CD4-positive, alpha-beta memory T cell (primary cell): ENCODE results near the gene DAPK1. TPM values are rescaled to one million over a fixed set of nuclear protein-coding genes. Genes with fewer than 3 reads are reported as not detected.

Experiments
- CTCF ChIA-PET: fragments of 350-600 bp; sonication (Branson Sonifier 250); formaldehyde crosslinking; loops from one replicate; lab custom pipeline; 2021; ENCODE audit warnings: inconsistent platforms; ENCODE audit not compliant: partially characterized antibody; lab: Charles Lee
- POLR2A ChIA-PET: fragments of 350-600 bp; sonication (Branson Sonifier 250); formaldehyde crosslinking; loops from one replicate; lab custom pipeline; 2021; ENCODE audit not compliant: partially characterized antibody; lab: Charles Lee
- DNase-seq, 5 donors: peaks; one replicate each; pipeline versions ENCODE4 v3.0.0 to v3.0.0-alpha.2; 2020 to 2022; ENCODE audit warnings: mixed read lengths in 1 of 5
- H3K27ac ChIP-seq: one replicate; pipeline ENCODE4 v1.7.0; 2013; ENCODE audit warnings: low read depth, low read length
- H3K27me3 ChIP-seq: 2 replicates; pipeline ENCODE4 v1.7.0; 2013; ENCODE audit warnings: mild to moderate bottlenecking, low read length, moderate library complexity; ENCODE audit not compliant: insufficient read depth
- H3K36me3 ChIP-seq: 2 replicates; pipeline ENCODE4 v1.7.0; 2013; ENCODE audit warnings: mild to moderate bottlenecking, low read length, moderate library complexity; ENCODE audit not compliant: insufficient read depth
- H3K4me1 ChIP-seq: 2 replicates; pipeline ENCODE4 v1.7.0; 2013; ENCODE audit warnings: mild to moderate bottlenecking, low read length, moderate library complexity; ENCODE audit not compliant: insufficient read depth
- H3K4me3 ChIP-seq, 2 donors: one replicate each; pipeline ENCODE4 v1.7.0; 2013; ENCODE audit warnings: low read length in 2 of 2, mild to moderate bottlenecking in 1 of 2
- H3K9me3 ChIP-seq, 2 donors: one replicate each; pipeline ENCODE4 v1.7.0; 2013; ENCODE audit warnings: low read length in 2 of 2, control low read depth in 1 of 2; ENCODE audit not compliant: control insufficient read depth in 1 of 2
- H3K27ac Mint-ChIP-seq, 7 donors: one replicate each; pipeline ENCODE4 v1.8.0; 2020 to 2021; ENCODE audit warnings: mixed read lengths in 7 of 7, mild to moderate bottlenecking in 6 of 7, inconsistent platforms in 3 of 7, moderate library complexity in 3 of 7
- H3K27me3 Mint-ChIP-seq, 2 donors: one replicate each; pipeline ENCODE4 v1.8.0; 2020 to 2021; ENCODE audit warnings: mixed read lengths in 2 of 2
- H3K36me3 Mint-ChIP-seq, 2 donors: one replicate each; pipeline ENCODE4 v1.8.0; 2020 to 2021; ENCODE audit warnings: mixed read lengths in 2 of 2, inconsistent platforms in 1 of 2, mild to moderate bottlenecking in 1 of 2
- H3K4me1 Mint-ChIP-seq, 4 donors: one replicate each; pipeline ENCODE4 v1.8.0; 2020 to 2021; ENCODE audit warnings: mixed read lengths in 4 of 4, mild to moderate bottlenecking in 1 of 4
- H3K4me3 Mint-ChIP-seq, 8 donors: one replicate each; pipeline ENCODE4 v1.8.0; 2020 to 2021; ENCODE audit warnings: mixed read lengths in 8 of 8, mild to moderate bottlenecking in 7 of 8, moderate library complexity in 6 of 8, inconsistent platforms in 3 of 8
- H3K9me3 Mint-ChIP-seq, 8 donors: one replicate each; pipeline ENCODE4 v1.8.0; 2020 to 2021; ENCODE audit warnings: mixed read lengths in 8 of 8, mild to moderate bottlenecking in 5 of 8, inconsistent platforms in 3 of 8, moderate library complexity in 1 of 8
- intact Hi-C: fragments of 100-400 bp; cut with micrococcal nuclease; formaldehyde crosslinking; loops from one replicate; pipeline ENCODE4 v1.15.1; 2023
- polyA plus RNA-seq, 2 donors: library from polyadenylated mRNA; unstranded; fragments of 300-500 nt; fragmentation: Illumina TruSeq; gene quantifications; one replicate each; pipeline ENCODE4 v1.2.3, GENCODE V29; 2021
- total RNA-seq, 2 experiments: library from RNA; stranded (reverse); gene quantifications; one replicate each; pipeline ENCODE4 v1.2.3, GENCODE V29; 2021

Gene DAPK1
- total and polyA plus RNA-seq, 4 experiments from 2014 or later: 1.7 to 2.2 TPM; not detected in 2

GRCh38 chr9:87564111-87564510 lies 66.4 kb downstream of the DAPK1 start:
- H3K4me3 ChIP-seq: no peak overlapping the region
- no peak for DNase-seq

DNA sequence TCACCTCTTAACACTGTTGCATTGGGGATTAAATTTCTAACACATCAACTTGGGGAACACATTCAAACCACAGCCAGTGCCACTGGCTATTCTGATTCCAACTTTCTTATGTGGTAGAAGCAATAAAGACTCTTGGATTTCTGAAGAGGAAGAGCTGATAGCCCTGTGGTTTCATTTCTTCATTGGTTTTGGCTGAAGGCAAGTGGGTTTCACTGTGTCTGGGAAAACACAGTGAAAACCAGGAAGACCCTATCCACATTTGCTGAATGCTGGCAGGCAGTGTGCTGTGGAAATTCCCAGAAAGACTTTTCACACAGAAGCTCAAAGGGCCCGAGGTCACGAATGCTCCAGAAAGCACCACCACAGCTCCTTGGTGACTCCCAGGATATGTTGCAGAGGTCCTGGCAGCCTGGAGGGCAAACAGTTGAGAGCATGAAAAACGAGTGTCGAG lies 67.1 kb downstream of the DAPK1 start:
- ChIA-PET POLR2A (no interaction called here), CTCF (no interaction called here)
- Mint-ChIP-seq H3K9me3 (no peaks in the 10 kb centered on the region), H3K4me3 (no peak overlapping the region), H3K4me1 (no peaks in the 10 kb centered on the region), H3K27ac (no peak overlapping the region), H3K27me3 (peaks cover 0 to 2% of the 10 kb centered on the region in 2 donors), H3K36me3 (no peaks in the 10 kb centered on the region)
- no peaks in the 10 kb centered on the region for H3K9me3 ChIP-seq
- DNase-seq: no peak
- no peak overlapping the region for H3K4me3 ChIP-seq
- intact Hi-C loops: no loop called here
- no peak overlapping the region for H3K27ac ChIP-seq
- H3K36me3 ChIP-seq: no peaks in the 10 kb centered on the region
- H3K4me1 ChIP-seq: no peaks in the 10 kb centered on the region
- no peaks in the 10 kb centered on the region for H3K27me3 ChIP-seq

More at GRCh38 chr9:87564111-87564510, 66.4 kb downstream of the DAPK1 start:
- intact Hi-C loops: no loop called here
- Mint-ChIP-seq H3K36me3 (no peaks in the 10 kb centered on the region), H3K4me1 (no peaks in the 10 kb centered on the region), H3K27ac (no peak overlapping the region), H3K4me3 (no peak overlapping the region), H3K9me3 (no peaks in the 10 kb centered on the region), H3K27me3 (peaks cover 0 to 2% of the 10 kb centered on the region in 2 donors)
- H3K9me3 ChIP-seq: no peaks in the 10 kb centered on the region
- ChIA-PET CTCF (no interaction called here), POLR2A (no interaction called here)
- H3K4me1 ChIP-seq: no peaks in the 10 kb centered on the region
- H3K27me3 ChIP-seq: no peaks in the 10 kb centered on the region
- no peaks in the 10 kb centered on the region for H3K36me3 ChIP-seq
- H3K27ac ChIP-seq: no peak overlapping the region

GRCh38 chr9:87567001-87567400 lies 69.3 kb downstream of the DAPK1 start:
- intact Hi-C loops: no loop called here
- Histone ChIP-seq H3K4me3 (no peak overlapping the region), H3K27me3 (no peaks in the 10 kb centered on the region), H3K27ac (no peak overlapping the region), H3K36me3 (no peaks in the 10 kb centered on the region), H3K9me3 (no peaks in the 10 kb centered on the region), H3K4me1 (no peaks in the 10 kb centered on the region)
- no peak for DNase-seq
- Mint-ChIP-seq H3K4me1 (no peaks in the 10 kb centered on the region), H3K4me3 (no peak overlapping the region), H3K27ac (no peak overlapping the region), H3K36me3 (no peaks in the 10 kb centered on the region), H3K9me3 (no peaks in the 10 kb centered on the region), H3K27me3 (peaks cover 0 to 2% of the 10 kb centered on the region in 2 donors)
- POLR2A ChIA-PET: no interaction called here
- CTCF ChIA-PET: interaction anchor here (0.9 kb wide), 1 partner anchor 25 kb away, joined by 3 read pairs; no protein-coding TSS in a partner anchor

DNA sequence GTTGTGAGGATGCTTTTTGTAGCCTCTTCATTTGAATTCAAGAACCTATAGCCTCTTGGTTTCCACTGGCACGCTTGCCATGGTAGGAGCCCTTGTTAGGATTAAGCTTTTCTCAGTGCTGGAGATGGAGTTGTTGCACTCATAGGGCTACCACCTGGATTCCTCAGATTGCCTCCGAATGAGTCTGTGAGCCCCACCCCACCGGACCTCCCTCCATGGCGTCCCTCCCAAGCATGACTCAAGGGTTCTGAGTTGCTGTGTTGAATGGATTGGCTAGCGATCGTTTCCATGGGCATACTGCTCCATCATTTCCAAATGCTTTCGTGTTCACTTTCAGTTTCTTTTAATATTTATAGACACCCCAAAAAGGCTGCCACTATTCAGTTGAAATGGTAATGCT lies 69.9 kb downstream of the DAPK1 start:
- peaks cover 0 to 2% of the 10 kb centered on the region in 2 donors for H3K27me3 Mint-ChIP-seq
- Histone ChIP-seq H3K27me3 (no peaks in the 10 kb centered on the region), H3K9me3 (no peaks in the 10 kb centered on the region), H3K4me1 (no peaks in the 10 kb centered on the region), H3K36me3 (no peaks in the 10 kb centered on the region), H3K27ac (no peak overlapping the region), H3K4me3 (no peak overlapping the region)
- H3K36me3 Mint-ChIP-seq: no peaks in the 10 kb centered on the region
- no peak overlapping the region for H3K4me3 Mint-ChIP-seq
- no peak overlapping the region for H3K27ac Mint-ChIP-seq
- intact Hi-C loops: no loop called here
- no peaks in the 10 kb centered on the region for H3K4me1 Mint-ChIP-seq
- POLR2A ChIA-PET: no interaction called here
- no peaks in the 10 kb centered on the region for H3K9me3 Mint-ChIP-seq
- no peak for DNase-seq
- CTCF ChIA-PET: no interaction called here

GRCh38 chr9:87567983-87568382 lies 70.3 kb downstream of the DAPK1 start:
- CTCF ChIA-PET: no interaction called here
- H3K9me3 Mint-ChIP-seq: no peaks in the 10 kb centered on the region

DNA sequence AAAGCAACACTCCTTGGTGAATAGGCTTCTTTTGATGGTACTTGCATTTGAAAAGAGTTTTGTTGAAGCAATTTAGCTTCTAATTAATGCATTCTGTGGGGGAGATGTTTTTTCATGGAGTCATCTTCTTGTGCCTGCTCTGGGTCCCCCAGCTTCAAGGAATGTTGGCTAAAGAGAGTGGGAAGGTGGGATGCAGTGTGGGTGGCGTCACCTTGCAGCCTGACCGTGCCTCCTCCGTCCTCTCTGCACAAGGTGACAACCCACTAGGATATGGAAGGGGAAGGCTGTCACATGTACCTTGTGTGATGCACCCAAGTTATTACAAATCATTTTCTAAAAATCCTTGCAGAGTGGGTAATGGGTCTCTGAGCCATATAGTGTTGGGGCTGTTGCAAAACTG lies 70.7 kb downstream of the DAPK1 start:
- intact Hi-C loops: no loop called here
- Mint-ChIP-seq H3K4me3 (no peak overlapping the region), H3K9me3 (no peaks in the 10 kb centered on the region), H3K36me3 (no peaks in the 10 kb centered on the region), H3K27ac (no peak overlapping the region), H3K27me3 (peaks cover 0 to 2% of the 10 kb centered on the region in 2 donors), H3K4me1 (no peaks in the 10 kb centered on the region)
- no peaks in the 10 kb centered on the region for H3K36me3 ChIP-seq
- ChIA-PET POLR2A (no interaction called here), CTCF (no interaction called here)
- H3K4me3 ChIP-seq: no peak overlapping the region
- H3K9me3 ChIP-seq: no peaks in the 10 kb centered on the region
- DNase-seq: no peak
- no peaks in the 10 kb centered on the region for H3K27me3 ChIP-seq
- no peak overlapping the region for H3K27ac ChIP-seq
- H3K4me1 ChIP-seq: no peaks in the 10 kb centered on the region

More at GRCh38 chr9:87567983-87568382, 70.3 kb downstream of the DAPK1 start:
- Mint-ChIP-seq H3K4me3 (no peak overlapping the region), H3K27me3 (peaks cover 0 to 2% of the 10 kb centered on the region in 2 donors), H3K27ac (no peak overlapping the region), H3K36me3 (no peaks in the 10 kb centered on the region), H3K4me1 (no peaks in the 10 kb centered on the region)
- Histone ChIP-seq H3K27ac (no peak overlapping the region), H3K9me3 (no peaks in the 10 kb centered on the region), H3K27me3 (no peaks in the 10 kb centered on the region), H3K4me1 (no peaks in the 10 kb centered on the region), H3K36me3 (no peaks in the 10 kb centered on the region), H3K4me3 (no peak overlapping the region)
- POLR2A ChIA-PET: no interaction called here
- intact Hi-C loops: no loop called here
- DNase-seq: no peak

GRCh38 chr9:87569008-87569509 lies 71.4 kb downstream of the DAPK1 start:
- Mint-ChIP-seq H3K9me3 (no peaks in the 10 kb centered on the region), H3K27me3 (peaks cover 0 to 2% of the 10 kb centered on the region in 2 donors), H3K36me3 (no peaks in the 10 kb centered on the region), H3K4me3 (no peak overlapping the region), H3K4me1 (no peaks in the 10 kb centered on the region), H3K27ac (no peak overlapping the region)
- H3K4me1 ChIP-seq: no peaks in the 10 kb centered on the region
- H3K36me3 ChIP-seq: no peaks in the 10 kb centered on the region
- no peaks in the 10 kb centered on the region for H3K9me3 ChIP-seq
- no peak overlapping the region for H3K4me3 ChIP-seq
- intact Hi-C loops: no loop called here
- ChIA-PET CTCF (no interaction called here), POLR2A (no interaction called here)
- DNase-seq: no peak
- no peaks in the 10 kb centered on the region for H3K27me3 ChIP-seq
- H3K27ac ChIP-seq: no peak overlapping the region
